K562 (cell line): ENCODE measurements around the gene NUP98. TPM values are rescaled to one million over a fixed set of nuclear protein-coding genes. Genes with fewer than 3 reads are reported as not detected.

Source experiments
- ATF7 ChIP-seq: fragments of 450-650 bp; IDR thresholded peaks from 2 replicates; pipeline ENCODE4 v1.7.1; 2014; ENCODE audit warnings: mild to moderate bottlenecking, moderate library complexity
- ESRRA ChIP-seq: fragments of 450-650 bp; IDR thresholded peaks from 2 replicates; pipeline ENCODE4 v1.6.1; 2014; ENCODE audit warnings: low read depth, mild to moderate bottlenecking, moderate library complexity, borderline replicate concordance
- ETV5 ChIP-seq: sonication (generic); formaldehyde crosslinking; IDR thresholded peaks from 2 replicates; pipeline ENCODE4 v1.4.0; 2020; ENCODE audit warnings: low read depth, mild to moderate bottlenecking, missing genetic modification reagents
- KLF13 ChIP-seq: fragments of 450-650 bp; IDR thresholded peaks from 2 replicates; pipeline ENCODE4 v1.6.1; 2016; ENCODE audit warnings: missing genetic modification characterization, low read depth, mild to moderate bottlenecking, missing compliant biosample characterization, moderate library complexity, borderline replicate concordance
- MAFK ChIP-seq: IDR thresholded peaks from 2 replicates; pipeline ENCODE4 v1.6.1; 2011; ENCODE audit warnings: low read length, improper control_type of control experiment
- MTA1 ChIP-seq: fragments of 450-650 bp; IDR thresholded peaks from 2 replicates; pipeline ENCODE4 v1.6.1; 2017; ENCODE audit warnings: borderline replicate concordance
- NBN ChIP-seq: fragments of 450-650 bp; IDR thresholded peaks from 2 replicates; pipeline ENCODE4 v1.6.1; 2016; ENCODE audit warnings: low read depth, mild to moderate bottlenecking
- NCOA4 ChIP-seq: fragments of 450-650 bp; IDR thresholded peaks from 2 replicates; pipeline ENCODE4 v1.6.1; 2018; ENCODE audit warnings: mild to moderate bottlenecking; ENCODE audit not compliant: partially characterized antibody
- POLR3G ChIP-seq: IDR thresholded peaks from 2 replicates; pipeline ENCODE4 v1.6.1; 2011; ENCODE audit not compliant: insufficient read length, insufficient replicate concordance; ENCODE audit errors: extremely low read depth
- SMARCA4 ChIP-seq: fragments of 450-650 bp; IDR thresholded peaks from 2 replicates; pipeline ENCODE4 v1.6.1; 2016
- SREBF2 ChIP-seq: sonication (generic); formaldehyde crosslinking; IDR thresholded peaks from 2 replicates; pipeline ENCODE4 v1.4.0; 2020; ENCODE audit warnings: mild to moderate bottlenecking, missing genetic modification reagents
- ZBED1 ChIP-seq: IDR thresholded peaks from 2 replicates; pipeline ENCODE4 v1.6.1; 2014
- ZEB2 ChIP-seq: fragments of 450-650 bp; IDR thresholded peaks from 2 replicates; pipeline ENCODE4 v1.6.1; 2016
- ZFP1 ChIP-seq: fragments of 450-650 bp; formaldehyde crosslinking; IDR thresholded peaks from 2 replicates; pipeline ENCODE4 v1.4.0; 2020; ENCODE audit warnings: mild to moderate bottlenecking, mixed read lengths
- polyA plus RNA-seq, 8 experiments: library from polyadenylated mRNA; depleted of rRNA in 4 of 8; stranded (reverse) in 5 of 8; unstranded in 3 of 8; fragments of >200 nt; fragmentation: Nextera tagmentation in 2 of 8; fragmentation: Illumina TruSeq in 1 of 8; extraction: Ambion mirVana in 2 of 8; extraction: Trizol in 1 of 8; gene quantifications; 2 replicates each; pipeline versions ENCODE4 v1.2.1 to v1.2.3, GENCODE V29; 2011 to 2014; ENCODE audit warnings: inconsistent platforms in 1 of 8, missing spikeins in 1 of 8
- total RNA-seq, 7 experiments: library from RNA; depleted of rRNA in 6 of 7; stranded (reverse); fragments of >200 nt in 6 of 7; fragmentation: Illumina TruSeq in 2 of 7; extraction: Trizol in 2 of 7; gene quantifications; 2 replicates each; pipeline versions ENCODE4 v1.2.1 to v1.2.3, GENCODE V29; 2011 to 2021; ENCODE audit warnings: low replicate concordance in 1 of 7
- TF ChIP-seq, protein P1 (sequence below), 2 experiments: fragments of 450-650 bp in 1 of 2; sonication (generic) in 1 of 2; formaldehyde crosslinking; conservative IDR thresholded peaks; 2 replicates each; pipeline versions ENCODE4 v1.4.0 to v1.8.1; 2020 to 2022; ENCODE audit warnings: mild to moderate bottlenecking in 1 of 2, missing genetic modification reagents in 1 of 2
- TF ChIP-seq, protein P2 (sequence below), 2 experiments: fragments of 450-650 bp; IDR thresholded peaks; 2 replicates each; pipeline ENCODE4 v1.6.1; 2016; ENCODE audit warnings: mild to moderate bottlenecking in 2 of 2, borderline replicate concordance in 1 of 2, low read depth in 1 of 2, moderate library complexity in 1 of 2
- TF ChIP-seq, protein P3 (sequence below): sonication (generic); formaldehyde crosslinking; IDR thresholded peaks from 2 replicates; pipeline ENCODE4 v1.8.1; 2023; ENCODE audit warnings: mild to moderate bottlenecking, missing genetic modification reagents

NUP98 gene
- total and polyA plus RNA-seq, 9 of the 15 experiments (the other 6 are each of a cell fraction or from before 2014, with no cell fraction given) = 45.1 to 196 (median 130) TPM

DNA sequence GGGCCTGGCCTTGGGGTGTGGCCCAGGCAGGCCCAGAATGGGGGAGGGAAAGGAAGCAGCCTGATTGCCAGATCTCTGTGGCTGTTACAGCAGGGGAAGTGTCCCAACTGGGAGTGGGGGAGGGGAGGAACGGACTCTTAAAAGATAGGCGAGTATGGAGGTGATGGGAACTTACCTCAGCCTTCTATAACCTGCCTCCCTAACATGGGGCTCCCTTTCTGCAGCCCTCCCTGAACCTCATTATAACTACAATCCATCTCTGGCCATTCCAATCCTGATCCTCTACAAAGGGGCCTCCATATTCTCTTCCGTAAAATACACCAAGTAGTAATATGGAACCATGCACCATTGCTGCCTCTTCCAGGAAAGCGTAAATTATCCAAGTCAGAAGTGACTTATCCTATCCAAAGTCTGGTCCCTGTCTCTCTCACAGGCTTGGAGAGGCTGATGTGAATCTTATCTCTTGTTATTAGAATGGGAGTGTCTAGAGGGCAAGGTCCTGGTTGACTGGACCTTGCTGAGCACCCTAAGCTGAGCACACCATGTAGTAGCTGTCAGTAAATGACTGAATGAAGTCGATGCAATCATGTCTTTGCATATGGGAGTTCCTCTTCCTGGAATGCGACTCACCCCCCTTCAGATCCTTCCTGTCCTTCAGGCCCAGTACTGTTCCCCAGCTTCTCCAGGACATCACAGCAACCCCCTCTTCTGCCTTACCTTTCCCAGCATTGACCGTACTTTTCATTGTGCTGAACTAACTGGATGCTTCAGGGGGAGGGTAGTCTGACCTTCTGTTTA lies 37.5 kb upstream of the NUP98 start (continued):
- TF ChIP-seq, protein P1, sequence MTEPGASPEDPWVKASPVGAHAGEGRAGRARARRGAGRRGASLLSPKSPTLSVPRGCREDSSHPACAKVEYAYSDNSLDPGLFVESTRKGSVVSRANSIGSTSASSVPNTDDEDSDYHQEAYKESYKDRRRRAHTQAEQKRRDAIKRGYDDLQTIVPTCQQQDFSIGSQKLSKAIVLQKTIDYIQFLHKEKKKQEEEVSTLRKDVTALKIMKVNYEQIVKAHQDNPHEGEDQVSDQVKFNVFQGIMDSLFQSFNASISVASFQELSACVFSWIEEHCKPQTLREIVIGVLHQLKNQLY (CRISPR knock-in tag; conservative IDR thresholded peaks at IDR 0.05) = no peak
- TF ChIP-seq SMARCA4 (peak; percentile 87), ATF7 (peak; percentile 74), NCOA4 (no peak), POLR3G (no peak), KLF13 (no peak; the same call in 1 of the 2 replicates), ZFP1 (CRISPR knock-in tag) (no peak), SREBF2 (CRISPR knock-in tag) (no peak), ZEB2 (peak; percentile 83), NBN (peak; percentile 89), ZBED1 (no peak), ESRRA (peak; percentile 72; the same call in 1 of the 2 replicates), MTA1 (peak; percentile 47; the same call in 1 of the 2 replicates), MAFK (0 out of 2 replicates have a peak, but pooled peaks have one; percentile 18), ETV5 (CRISPR knock-in tag) (peak; percentile 91)
- TF ChIP-seq, protein P2, sequence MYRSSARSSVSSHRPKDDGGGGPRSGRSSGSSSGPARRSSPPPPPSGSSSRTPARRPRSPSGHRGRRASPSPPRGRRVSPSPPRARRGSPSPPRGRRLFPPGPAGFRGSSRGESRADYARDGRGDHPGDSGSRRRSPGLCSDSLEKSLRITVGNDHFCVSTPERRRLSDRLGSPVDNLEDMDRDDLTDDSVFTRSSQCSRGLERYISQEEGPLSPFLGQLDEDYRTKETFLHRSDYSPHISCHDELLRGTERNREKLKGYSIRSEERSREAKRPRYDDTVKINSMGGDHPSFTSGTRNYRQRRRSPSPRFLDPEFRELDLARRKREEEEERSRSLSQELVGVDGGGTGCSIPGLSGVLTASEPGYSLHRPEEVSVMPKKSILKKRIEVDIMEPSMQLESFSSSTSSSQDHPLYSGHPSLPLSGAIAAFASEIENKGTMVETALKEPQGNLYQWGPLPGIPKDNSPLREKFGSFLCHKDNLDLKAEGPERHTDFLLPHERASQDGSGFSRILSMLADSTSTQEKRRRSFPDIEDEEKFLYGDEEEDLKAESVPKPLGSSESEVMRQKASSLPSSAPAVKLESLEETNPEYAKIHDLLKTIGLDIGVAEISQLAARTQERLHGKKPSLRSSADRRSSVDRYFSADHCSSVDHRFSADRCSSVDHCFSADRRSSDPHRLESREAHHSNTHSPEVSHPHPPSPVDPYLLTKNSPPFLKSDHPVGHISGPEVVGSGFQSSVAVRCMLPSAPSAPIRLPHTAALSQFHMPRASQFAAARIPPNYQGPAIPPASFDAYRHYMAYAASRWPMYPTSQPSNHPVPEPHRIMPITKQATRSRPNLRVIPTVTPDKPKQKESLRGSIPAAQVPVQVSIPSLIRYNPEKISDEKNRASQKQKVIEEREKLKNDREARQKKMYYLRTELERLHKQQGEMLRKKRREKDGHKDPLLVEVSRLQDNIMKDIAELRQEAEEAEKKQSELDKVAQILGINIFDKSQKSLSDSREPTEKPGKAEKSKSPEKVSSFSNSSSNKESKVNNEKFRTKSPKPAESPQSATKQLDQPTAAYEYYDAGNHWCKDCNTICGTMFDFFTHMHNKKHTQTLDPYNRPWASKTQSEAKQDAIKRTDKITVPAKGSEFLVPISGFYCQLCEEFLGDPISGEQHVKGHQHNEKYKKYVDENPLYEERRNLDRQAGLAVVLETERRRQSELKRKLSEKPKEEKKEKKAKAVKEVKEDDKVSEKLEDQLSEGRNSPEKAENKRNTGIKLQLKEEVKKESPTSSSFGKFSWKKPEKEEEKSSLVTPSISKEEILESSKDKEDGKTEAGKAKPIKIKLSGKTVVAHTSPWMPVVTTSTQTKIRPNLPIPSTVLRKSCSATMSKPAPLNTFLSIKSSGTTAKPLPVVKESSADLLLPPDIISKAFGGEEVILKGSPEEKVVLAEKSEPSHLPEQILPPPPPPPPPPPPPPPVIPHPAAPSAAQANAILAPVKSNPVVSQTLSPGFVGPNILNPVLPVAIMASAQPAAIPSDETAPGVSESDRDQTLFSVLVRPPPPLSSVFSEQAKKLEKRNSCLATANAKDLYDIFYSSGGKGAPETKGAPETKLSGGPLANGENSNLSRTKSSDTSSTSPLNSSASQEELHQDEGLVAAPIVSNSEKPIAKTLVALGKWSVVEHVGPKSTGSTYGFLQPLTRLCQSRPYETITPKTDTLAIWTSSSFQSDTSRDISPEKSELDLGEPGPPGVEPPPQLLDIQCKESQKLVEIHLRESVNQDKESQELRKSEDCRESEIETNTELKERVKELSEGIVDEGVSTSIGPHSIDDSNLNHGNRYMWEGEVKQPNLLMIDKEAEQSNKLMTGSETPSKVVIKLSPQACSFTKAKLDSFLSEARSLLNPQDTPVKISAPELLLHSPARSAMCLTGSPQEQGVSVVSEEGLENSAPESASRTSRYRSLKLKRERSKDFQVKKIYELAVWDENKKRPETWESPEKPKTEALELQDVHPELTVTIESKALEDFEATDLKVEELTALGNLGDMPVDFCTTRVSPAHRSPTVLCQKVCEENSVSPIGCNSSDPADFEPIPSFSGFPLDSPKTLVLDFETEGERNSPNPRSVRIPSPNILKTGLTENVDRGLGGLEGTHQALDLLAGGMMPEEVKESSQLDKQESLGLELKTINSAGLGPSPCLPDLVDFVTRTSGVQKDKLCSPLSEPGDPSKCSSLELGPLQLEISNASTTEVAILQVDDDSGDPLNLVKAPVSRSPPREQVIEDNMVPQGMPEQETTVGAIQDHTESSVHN (IDR thresholded peaks at IDR 0.05; ENCODE audit: borderline replicate concordance in 1 of 2, low read depth in 1 of 2) = 0 out of 4 replicates have a peak, but pooled peaks of 1 of the 2 experiments have one; percentile 58
- TF ChIP-seq, protein P3, sequence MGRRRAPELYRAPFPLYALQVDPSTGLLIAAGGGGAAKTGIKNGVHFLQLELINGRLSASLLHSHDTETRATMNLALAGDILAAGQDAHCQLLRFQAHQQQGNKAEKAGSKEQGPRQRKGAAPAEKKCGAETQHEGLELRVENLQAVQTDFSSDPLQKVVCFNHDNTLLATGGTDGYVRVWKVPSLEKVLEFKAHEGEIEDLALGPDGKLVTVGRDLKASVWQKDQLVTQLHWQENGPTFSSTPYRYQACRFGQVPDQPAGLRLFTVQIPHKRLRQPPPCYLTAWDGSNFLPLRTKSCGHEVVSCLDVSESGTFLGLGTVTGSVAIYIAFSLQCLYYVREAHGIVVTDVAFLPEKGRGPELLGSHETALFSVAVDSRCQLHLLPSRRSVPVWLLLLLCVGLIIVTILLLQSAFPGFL (CRISPR knock-in tag) = no peak
